Neural cell (in vitro differentiated cells): ENCODE results near the gene MED20. TPM values are rescaled to one million over a fixed set of nuclear protein-coding genes. Genes with fewer than 3 reads are reported as not detected.

Experiments used
- H2AFZ ChIP-seq: fragments of 200-600, 300-800 bp; sonication (generic), shearing (Covaris generic); 2 replicates; pipeline ENCODE4 v1.6.0; 2014; ENCODE audit warnings: low read depth, mild to moderate bottlenecking, antibody characterized with exemption, low read length, moderate library complexity
- H3F3A ChIP-seq: fragments of 200-600 bp; shearing (Covaris generic); 2 replicates; pipeline ENCODE4 v1.6.1; 2016; ENCODE audit warnings: mild to moderate bottlenecking, moderate library complexity, mixed read lengths, antibody characterized with exemption, low read length; ENCODE audit not compliant: insufficient read depth, poor library complexity, severe bottlenecking
- H3K27ac ChIP-seq: fragments of 200-600, 300-800 bp; sonication (generic), shearing (Covaris generic); 2 replicates; pipeline ENCODE4 v1.5.1; 2014; ENCODE audit warnings: mild to moderate bottlenecking, low read length, moderate library complexity
- H3K27me3 ChIP-seq: fragments of 300-800, 200-600 bp; sonication (generic), shearing (Covaris generic); 2 replicates; pipeline ENCODE4 v1.6.0; 2014; ENCODE audit warnings: mild to moderate bottlenecking, low read depth, low read length, moderate library complexity; ENCODE audit not compliant: insufficient read depth
- H3K36me3 ChIP-seq: fragments of 300-800, 200-600 bp; sonication (generic), shearing (Covaris generic); 2 replicates; pipeline ENCODE4 v1.5.1; 2014; ENCODE audit warnings: mild to moderate bottlenecking, antibody characterized with exemption, low read length, moderate library complexity; ENCODE audit not compliant: insufficient read depth
- H3K4me2 ChIP-seq: fragments of 300-800, 200-600 bp; sonication (generic), shearing (Covaris generic); 2 replicates; pipeline ENCODE4 v1.6.0; 2014; ENCODE audit warnings: mild to moderate bottlenecking, low read length
- H3K4me3 ChIP-seq: fragments of 300-800, 200-600 bp; sonication (generic), shearing (Covaris generic); 2 replicates; pipeline ENCODE4 v1.5.1; 2014; ENCODE audit warnings: mild to moderate bottlenecking, low read length, moderate library complexity
- H3K79me2 ChIP-seq: fragments of 200-600 bp; shearing (Covaris generic); replicated peaks from 2 replicates; pipeline ENCODE4 v1.6.0; 2014; ENCODE audit warnings: mild to moderate bottlenecking, low read length, moderate library complexity; ENCODE audit not compliant: insufficient read depth
- H3K9ac ChIP-seq: fragments of 300-800, 200-600 bp; sonication (generic), shearing (Covaris generic); 2 replicates; pipeline ENCODE4 v1.6.1; 2016; ENCODE audit warnings: mild to moderate bottlenecking, low read length, mixed read lengths
- H3K9me2 ChIP-seq: fragments of 200-600 bp; shearing (Covaris generic); 2 replicates; pipeline ENCODE4 v1.6.1; 2016; ENCODE audit warnings: mild to moderate bottlenecking, low read length, mixed read lengths; ENCODE audit not compliant: insufficient read depth
- H3K9me3 ChIP-seq: fragments of 200-600, 300-800 bp; sonication (generic), shearing (Covaris generic); 2 replicates; pipeline ENCODE4 v1.6.1; 2016; ENCODE audit warnings: mild to moderate bottlenecking, mixed run types, low read length, moderate library complexity, mixed read lengths
- H4K20me1 ChIP-seq: fragments of 200-600 bp; shearing (Covaris generic); 2 replicates; pipeline ENCODE4 v1.6.1; 2016; ENCODE audit warnings: mild to moderate bottlenecking, mixed run types; ENCODE audit not compliant: insufficient read depth
- EP300 ChIP-seq: fragments of 450-650 bp; conservative IDR thresholded peaks from 2 replicates; pipeline ENCODE4 v1.6.1; 2014; ENCODE audit warnings: antibody characterized with exemption, mild to moderate bottlenecking, moderate library complexity; ENCODE audit not compliant: poor library complexity, severe bottlenecking
- EZH2 ChIP-seq: fragments of 200-600, 300-800 bp; shearing (Covaris generic), sonication (generic); IDR thresholded peaks from 2 replicates; pipeline ENCODE4 v1.6.1; 2014; ENCODE audit warnings: antibody characterized with exemption, low read length, borderline replicate concordance, mild to moderate bottlenecking; ENCODE audit not compliant: insufficient read depth, poor library complexity, severe bottlenecking
- MXI1 ChIP-seq: fragments of 450-650 bp; conservative IDR thresholded peaks from 2 replicates; pipeline ENCODE4 v1.6.1; 2014; ENCODE audit warnings: antibody characterized with exemption, mild to moderate bottlenecking; ENCODE audit not compliant: poor library complexity, severe bottlenecking
- POLR2AphosphoS5 ChIP-seq: IDR thresholded peaks from 2 replicates; pipeline ENCODE4 v1.6.1; 2012
- RAD21 ChIP-seq: fragments of 450-650 bp; conservative IDR thresholded peaks from 2 replicates; pipeline ENCODE4 v1.6.1; 2014; ENCODE audit warnings: antibody characterized with exemption, mild to moderate bottlenecking, moderate library complexity
- REST ChIP-seq: IDR thresholded peaks from 2 replicates; pipeline ENCODE4 v1.6.1; 2012; ENCODE audit warnings: borderline replicate concordance
- SMC3 ChIP-seq: fragments of 450-650 bp; conservative IDR thresholded peaks from 2 replicates; pipeline ENCODE4 v1.6.1; 2014; ENCODE audit warnings: antibody characterized with exemption, mild to moderate bottlenecking, moderate library complexity; ENCODE audit not compliant: poor library complexity
- TAF1 ChIP-seq: IDR thresholded peaks from 2 replicates; pipeline ENCODE4 v1.6.1; 2012; ENCODE audit warnings: low read depth
- polyA plus RNA-seq: library from polyadenylated mRNA; depleted of rRNA; stranded (reverse); fragments of >200 nt; gene quantifications from 2 replicates; pipeline ENCODE4 v1.2.3, GENCODE V29; 2014
- TF ChIP-seq, protein P1 (sequence below): fragments of 450-650 bp; IDR thresholded peaks from 2 replicates; pipeline ENCODE4 v1.5.1; 2014; ENCODE audit warnings: antibody characterized with exemption, mild to moderate bottlenecking, moderate library complexity; ENCODE audit not compliant: poor library complexity, severe bottlenecking

The MED20 gene
- polyA plus RNA-seq, 1 donor from 2014 or later = 21.2 TPM

DNA sequence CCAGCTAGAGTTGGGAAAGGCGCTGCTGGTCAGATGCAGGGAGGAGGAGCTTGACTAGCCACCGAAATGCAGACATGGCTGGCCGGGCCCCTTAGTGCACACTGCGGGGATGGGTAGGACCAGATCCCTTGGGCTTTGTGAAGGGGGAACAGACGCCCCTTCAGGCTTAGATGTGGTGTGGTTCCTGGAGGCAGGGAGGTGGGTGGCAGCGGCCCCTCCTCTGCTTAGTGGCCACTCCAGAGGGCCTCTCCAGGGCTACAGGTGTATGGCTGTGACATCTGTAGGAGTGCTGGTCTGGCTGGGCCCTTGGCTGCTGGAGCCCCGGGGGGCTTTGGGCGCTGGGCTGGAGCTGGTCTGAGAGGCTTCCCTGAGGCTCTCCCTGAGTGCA lies 14.7 kb upstream of the MED20 start:
- no peaks in the 10 kb centered on the region for H3F3A ChIP-seq
- no peak overlapping the region for H3K4me2 ChIP-seq
- H3K9ac ChIP-seq = no peak overlapping the region
- H3K27me3 ChIP-seq = no peaks in the 10 kb centered on the region
- H3K9me3 ChIP-seq = no peaks in the 10 kb centered on the region
- no peak overlapping the region for H3K27ac ChIP-seq
- H2AFZ ChIP-seq = no peak overlapping the region
- H3K36me3 ChIP-seq = no peaks in the 10 kb centered on the region
- TF ChIP-seq MXI1 (no peak), RAD21 (no peak), EZH2 (no peak), REST (no peak), POLR2AphosphoS5 (no peak), SMC3 (no peak), EP300 (no peak), TAF1 (no peak)
- TF ChIP-seq, protein P1, sequence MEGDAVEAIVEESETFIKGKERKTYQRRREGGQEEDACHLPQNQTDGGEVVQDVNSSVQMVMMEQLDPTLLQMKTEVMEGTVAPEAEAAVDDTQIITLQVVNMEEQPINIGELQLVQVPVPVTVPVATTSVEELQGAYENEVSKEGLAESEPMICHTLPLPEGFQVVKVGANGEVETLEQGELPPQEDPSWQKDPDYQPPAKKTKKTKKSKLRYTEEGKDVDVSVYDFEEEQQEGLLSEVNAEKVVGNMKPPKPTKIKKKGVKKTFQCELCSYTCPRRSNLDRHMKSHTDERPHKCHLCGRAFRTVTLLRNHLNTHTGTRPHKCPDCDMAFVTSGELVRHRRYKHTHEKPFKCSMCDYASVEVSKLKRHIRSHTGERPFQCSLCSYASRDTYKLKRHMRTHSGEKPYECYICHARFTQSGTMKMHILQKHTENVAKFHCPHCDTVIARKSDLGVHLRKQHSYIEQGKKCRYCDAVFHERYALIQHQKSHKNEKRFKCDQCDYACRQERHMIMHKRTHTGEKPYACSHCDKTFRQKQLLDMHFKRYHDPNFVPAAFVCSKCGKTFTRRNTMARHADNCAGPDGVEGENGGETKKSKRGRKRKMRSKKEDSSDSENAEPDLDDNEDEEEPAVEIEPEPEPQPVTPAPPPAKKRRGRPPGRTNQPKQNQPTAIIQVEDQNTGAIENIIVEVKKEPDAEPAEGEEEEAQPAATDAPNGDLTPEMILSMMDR = no peak
- no peaks in the 10 kb centered on the region for H3K79me2 ChIP-seq
- no peak overlapping the region for H3K4me3 ChIP-seq
- no peaks in the 10 kb centered on the region for H4K20me1 ChIP-seq
- H3K9me2 ChIP-seq = no peaks in the 10 kb centered on the region

DNA sequence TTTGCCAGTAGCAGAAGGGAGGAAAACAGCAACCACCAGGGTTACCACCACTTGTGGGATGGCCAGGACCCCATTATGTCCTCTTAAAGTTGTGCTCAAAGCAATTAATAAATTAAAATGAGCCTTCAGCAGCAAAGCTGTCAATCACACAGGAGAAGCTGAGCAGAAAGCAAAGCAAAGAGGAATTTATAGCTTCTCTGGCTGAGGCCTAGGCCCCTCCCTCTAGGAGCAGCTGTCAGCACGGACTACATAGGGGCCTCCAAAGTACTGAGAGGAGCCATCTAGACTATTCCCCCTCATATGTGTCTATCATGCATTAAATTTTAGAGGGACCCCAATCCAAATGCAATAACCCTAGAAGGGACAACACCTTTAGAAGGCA lies 14.2 kb upstream of the MED20 start:
- no peak overlapping the region for H2AFZ ChIP-seq
- no peaks in the 10 kb centered on the region for H4K20me1 ChIP-seq
- no peak overlapping the region for H3K4me2 ChIP-seq
- no peaks in the 10 kb centered on the region for H3K9me2 ChIP-seq
- no peaks in the 10 kb centered on the region for H3K79me2 ChIP-seq
- H3K4me3 ChIP-seq = no peak overlapping the region
- no peaks in the 10 kb centered on the region for H3K9me3 ChIP-seq
- H3K9ac ChIP-seq = no peak overlapping the region
- no peaks in the 10 kb centered on the region for H3K36me3 ChIP-seq
- no peaks in the 10 kb centered on the region for H3K27me3 ChIP-seq
- no peak overlapping the region for H3K27ac ChIP-seq
- no peaks in the 10 kb centered on the region for H3F3A ChIP-seq
- TF ChIP-seq MXI1 = no peak
